A549 (cell line): ENCODE data around the gene CCDC188.

ENCODE experiments used
- CHD2 ChIP-seq: fragments of 150-350 bp; IDR thresholded peaks from 2 replicates; pipeline ENCODE4 v1.6.1; 2014; ENCODE audit warnings: low read length; ENCODE audit not compliant: partially characterized antibody
- TF ChIP-seq, protein P1 (sequence below): fragments of >200 bp; sonication (Bioruptor Twin); formaldehyde crosslinking; IDR thresholded peaks from 3 replicates; pipeline ENCODE4 v1.5.1; 2016

DNA sequence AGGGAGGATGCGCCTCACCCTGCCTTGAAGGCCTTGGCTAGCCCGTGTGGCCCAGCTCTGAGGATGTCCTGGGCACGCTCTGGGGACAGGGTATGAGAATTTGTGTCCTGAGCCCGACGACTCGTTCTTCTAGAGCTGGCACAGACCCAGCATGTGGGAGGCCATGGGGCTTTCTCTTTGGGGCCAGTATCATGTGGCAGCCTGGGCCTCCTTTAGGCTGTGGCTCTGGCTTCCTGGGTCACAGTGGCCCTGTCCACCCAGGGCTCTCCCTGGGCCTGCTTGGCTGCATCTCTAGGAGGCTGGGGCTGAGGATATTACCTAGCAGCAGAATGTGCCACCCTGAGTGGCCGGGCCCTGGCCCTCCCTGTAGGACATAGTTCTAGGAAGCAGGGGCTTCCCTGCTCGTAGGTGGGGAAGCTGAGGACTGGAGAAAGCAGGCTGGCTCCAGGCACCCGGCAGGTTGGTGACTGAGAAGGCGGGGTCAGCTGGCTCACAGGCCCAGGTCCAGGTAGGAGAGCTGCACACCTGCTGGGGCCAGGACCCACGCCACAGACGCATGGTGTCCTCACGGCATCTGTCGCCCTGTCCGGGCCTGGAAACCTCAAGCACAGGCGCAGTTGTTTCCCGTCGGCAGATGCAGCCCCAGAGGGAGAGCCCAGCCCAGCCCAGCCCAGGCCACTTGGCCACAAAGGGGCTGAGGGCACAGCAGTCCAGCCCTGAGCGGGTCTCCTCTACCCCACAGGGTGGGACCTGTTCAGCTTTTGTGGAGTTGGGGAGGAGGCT, 6.8 kb downstream of the CCDC188 start:
- TF ChIP-seq, protein P1, sequence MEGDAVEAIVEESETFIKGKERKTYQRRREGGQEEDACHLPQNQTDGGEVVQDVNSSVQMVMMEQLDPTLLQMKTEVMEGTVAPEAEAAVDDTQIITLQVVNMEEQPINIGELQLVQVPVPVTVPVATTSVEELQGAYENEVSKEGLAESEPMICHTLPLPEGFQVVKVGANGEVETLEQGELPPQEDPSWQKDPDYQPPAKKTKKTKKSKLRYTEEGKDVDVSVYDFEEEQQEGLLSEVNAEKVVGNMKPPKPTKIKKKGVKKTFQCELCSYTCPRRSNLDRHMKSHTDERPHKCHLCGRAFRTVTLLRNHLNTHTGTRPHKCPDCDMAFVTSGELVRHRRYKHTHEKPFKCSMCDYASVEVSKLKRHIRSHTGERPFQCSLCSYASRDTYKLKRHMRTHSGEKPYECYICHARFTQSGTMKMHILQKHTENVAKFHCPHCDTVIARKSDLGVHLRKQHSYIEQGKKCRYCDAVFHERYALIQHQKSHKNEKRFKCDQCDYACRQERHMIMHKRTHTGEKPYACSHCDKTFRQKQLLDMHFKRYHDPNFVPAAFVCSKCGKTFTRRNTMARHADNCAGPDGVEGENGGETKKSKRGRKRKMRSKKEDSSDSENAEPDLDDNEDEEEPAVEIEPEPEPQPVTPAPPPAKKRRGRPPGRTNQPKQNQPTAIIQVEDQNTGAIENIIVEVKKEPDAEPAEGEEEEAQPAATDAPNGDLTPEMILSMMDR: no peak
- no peak for TF ChIP-seq CHD2
